Bronchial epithelial cell (primary cell): Measurements from ENCODE around the gene CLSTN1. TPM values are rescaled to one million over a fixed set of nuclear protein-coding genes. Genes with fewer than 3 reads are reported as not detected.

Source experiments
- DNase-seq: peaks from one replicate; pipeline ENCODE4 v3.0.0-alpha.2; 2010; ENCODE audit warnings: low read depth
- FAIRE-seq: peaks from 2 replicates; lab custom pipeline; 2011; peaks lifted over from hg19 to GRCh38; lab: Jason Lieb, UNC
- H3K27me3 ChIP-seq: 2 replicates; pipeline ENCODE4 v1.5.1; 2011; ENCODE audit warnings: low read length; ENCODE audit not compliant: control insufficient read depth, insufficient read depth
- H3K36me3 ChIP-seq: 2 replicates; pipeline ENCODE4 v1.5.1; 2011; ENCODE audit warnings: low read length; ENCODE audit not compliant: control insufficient read depth, insufficient read depth
- H3K4me3 ChIP-seq: 2 replicates; pipeline ENCODE4 v1.5.1; 2011; ENCODE audit warnings: mild to moderate bottlenecking, low read depth, low read length, control low read depth
- total RNA-seq: library from RNA; depleted of rRNA; stranded (reverse); fragments of >200 nt; gene quantifications from 2 replicates; pipeline ENCODE4 v1.2.1, GENCODE V29; 2014
- TF ChIP-seq, protein P1 (sequence below): IDR thresholded peaks from 2 replicates; pipeline ENCODE4 v1.5.1; 2011; ENCODE audit warnings: mild to moderate bottlenecking, moderate library complexity, low read length, control low read depth, inconsistent platforms; ENCODE audit not compliant: insufficient read depth, severe bottlenecking

Gene CLSTN1
- total RNA-seq, 1 donor from 2014 or later: 142 TPM

DNA sequence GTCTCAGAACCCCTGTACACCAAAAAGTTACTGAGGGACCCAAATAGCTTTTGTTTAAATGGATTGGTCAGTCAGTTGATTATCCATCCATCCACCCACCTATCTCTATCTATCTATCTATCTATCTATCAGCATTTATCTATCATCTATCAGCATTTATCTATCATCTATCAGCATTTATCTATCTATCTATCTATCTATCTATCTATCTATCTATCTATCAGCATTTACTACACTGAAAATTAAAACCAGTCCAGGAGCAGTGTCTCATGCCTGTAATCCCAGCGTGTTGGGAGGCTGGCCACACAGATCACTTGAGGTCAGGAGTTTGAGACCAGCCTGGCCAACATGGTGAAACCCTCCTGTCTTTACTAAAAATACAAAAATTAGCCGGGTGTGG is 47.1 kb downstream of the CLSTN1 start:
- H3K27me3 ChIP-seq: no peaks in the 10 kb centered on the region
- H3K4me3 ChIP-seq: no peak overlapping the region
- FAIRE-seq (no peak), DNase-seq (no peak)
- TF ChIP-seq, protein P1, sequence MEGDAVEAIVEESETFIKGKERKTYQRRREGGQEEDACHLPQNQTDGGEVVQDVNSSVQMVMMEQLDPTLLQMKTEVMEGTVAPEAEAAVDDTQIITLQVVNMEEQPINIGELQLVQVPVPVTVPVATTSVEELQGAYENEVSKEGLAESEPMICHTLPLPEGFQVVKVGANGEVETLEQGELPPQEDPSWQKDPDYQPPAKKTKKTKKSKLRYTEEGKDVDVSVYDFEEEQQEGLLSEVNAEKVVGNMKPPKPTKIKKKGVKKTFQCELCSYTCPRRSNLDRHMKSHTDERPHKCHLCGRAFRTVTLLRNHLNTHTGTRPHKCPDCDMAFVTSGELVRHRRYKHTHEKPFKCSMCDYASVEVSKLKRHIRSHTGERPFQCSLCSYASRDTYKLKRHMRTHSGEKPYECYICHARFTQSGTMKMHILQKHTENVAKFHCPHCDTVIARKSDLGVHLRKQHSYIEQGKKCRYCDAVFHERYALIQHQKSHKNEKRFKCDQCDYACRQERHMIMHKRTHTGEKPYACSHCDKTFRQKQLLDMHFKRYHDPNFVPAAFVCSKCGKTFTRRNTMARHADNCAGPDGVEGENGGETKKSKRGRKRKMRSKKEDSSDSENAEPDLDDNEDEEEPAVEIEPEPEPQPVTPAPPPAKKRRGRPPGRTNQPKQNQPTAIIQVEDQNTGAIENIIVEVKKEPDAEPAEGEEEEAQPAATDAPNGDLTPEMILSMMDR: no peak
- peaks cover 5% of the 10 kb centered on the region for H3K36me3 ChIP-seq

DNA sequence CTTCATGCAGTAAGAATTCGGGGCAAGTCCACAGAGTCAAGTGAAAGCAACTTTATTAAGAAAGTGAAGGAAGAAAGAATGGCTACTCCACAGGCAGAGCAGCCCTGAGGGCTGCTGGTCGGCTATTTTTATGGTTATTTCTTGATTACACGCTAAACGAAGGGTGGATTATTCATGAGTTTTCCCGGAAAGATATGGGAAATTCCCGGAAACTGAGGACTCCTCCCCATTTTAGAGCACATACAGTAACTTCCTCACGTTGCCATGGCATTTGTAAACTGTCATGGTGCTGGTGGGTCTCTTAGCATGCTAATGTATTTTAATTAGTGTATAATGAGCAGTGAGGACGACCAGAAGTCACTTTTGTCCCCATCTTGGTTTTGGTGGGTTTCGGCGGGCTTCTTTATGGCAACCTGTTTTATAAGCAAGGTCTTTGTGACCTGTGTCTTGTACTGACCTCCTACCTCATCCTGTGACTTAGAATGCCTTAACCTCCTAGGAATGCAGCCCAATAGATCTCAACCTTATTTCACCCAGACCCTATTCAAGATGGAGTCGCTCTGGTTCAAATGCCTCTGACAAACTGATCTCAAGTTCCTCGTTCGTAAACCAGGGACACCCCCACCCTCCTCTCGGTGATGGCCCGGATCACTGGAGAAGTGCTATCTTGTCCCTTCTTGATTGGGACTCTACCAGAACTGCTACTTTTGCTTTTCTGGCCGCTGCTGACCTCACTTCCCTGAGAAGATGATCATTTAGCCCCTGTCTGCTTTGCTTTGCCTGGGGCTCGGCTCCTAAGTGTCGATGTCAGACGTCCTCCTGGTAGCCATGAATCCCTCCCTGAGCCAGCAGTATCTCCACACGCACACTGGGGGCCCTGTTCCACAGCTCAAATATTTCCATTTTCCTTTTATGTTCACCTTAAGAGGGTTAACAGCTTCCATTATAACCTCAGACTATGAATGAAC is 48.8 kb downstream of the CLSTN1 start:
- no peaks in the 10 kb centered on the region for H3K27me3 ChIP-seq
- TF ChIP-seq, protein P1: no peak
- H3K36me3 ChIP-seq: peaks cover 5% of the 10 kb centered on the region
- no peak for FAIRE-seq
- no peak overlapping the region for H3K4me3 ChIP-seq
- no peak for DNase-seq

DNA sequence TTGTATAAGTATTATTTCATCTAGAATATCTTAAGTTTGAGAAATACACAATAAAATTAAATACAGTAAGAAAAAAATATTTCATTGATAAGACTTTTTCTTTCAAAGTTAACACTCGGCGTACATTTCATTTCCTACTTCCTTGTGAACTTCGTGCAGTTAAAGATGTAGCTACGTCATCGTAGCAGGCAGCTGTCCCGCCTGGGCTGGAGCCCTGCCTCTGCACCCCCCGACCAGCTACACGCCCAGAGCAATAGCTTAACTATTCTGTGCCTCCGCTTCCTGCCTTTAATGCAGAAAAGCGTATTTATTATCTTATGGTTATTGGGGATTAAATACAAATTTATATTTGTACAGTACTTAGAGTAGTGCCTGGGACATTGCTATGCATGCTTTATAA is 53.5 kb downstream of the CLSTN1 start:
- peaks cover 5% of the 10 kb centered on the region for H3K36me3 ChIP-seq
- TF ChIP-seq, protein P1: no peak
- FAIRE-seq (no peak), DNase-seq (peak; percentile 52)
- no peak overlapping the region for H3K4me3 ChIP-seq
- H3K27me3 ChIP-seq: no peaks in the 10 kb centered on the region

DNA sequence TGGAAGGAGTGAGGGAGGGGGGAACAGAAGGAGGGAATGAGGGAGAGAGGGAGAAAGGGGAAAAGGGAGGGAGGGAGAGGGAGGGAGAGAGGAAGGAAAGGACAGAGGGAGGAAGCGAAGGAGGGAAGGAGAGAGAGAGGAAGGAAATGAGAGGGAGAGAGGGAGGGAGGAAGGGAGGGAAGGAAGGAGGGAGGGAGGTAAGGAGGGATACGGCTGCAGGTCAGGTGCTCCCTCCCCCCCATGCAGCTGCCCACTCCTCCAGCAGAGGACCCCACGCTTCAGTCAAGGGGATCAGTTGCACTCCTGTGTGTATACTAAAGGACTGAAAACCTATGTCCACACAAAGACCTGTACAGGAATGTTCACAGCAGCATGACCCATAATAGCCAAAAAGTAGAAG is 54.8 kb downstream of the CLSTN1 start:
- H3K36me3 ChIP-seq: peaks cover 3% of the 10 kb centered on the region
- no peak for DNase-seq
- FAIRE-seq: no peak
- no peaks in the 10 kb centered on the region for H3K27me3 ChIP-seq
- H3K4me3 ChIP-seq: no peak overlapping the region
- TF ChIP-seq, protein P1: no peak

DNA sequence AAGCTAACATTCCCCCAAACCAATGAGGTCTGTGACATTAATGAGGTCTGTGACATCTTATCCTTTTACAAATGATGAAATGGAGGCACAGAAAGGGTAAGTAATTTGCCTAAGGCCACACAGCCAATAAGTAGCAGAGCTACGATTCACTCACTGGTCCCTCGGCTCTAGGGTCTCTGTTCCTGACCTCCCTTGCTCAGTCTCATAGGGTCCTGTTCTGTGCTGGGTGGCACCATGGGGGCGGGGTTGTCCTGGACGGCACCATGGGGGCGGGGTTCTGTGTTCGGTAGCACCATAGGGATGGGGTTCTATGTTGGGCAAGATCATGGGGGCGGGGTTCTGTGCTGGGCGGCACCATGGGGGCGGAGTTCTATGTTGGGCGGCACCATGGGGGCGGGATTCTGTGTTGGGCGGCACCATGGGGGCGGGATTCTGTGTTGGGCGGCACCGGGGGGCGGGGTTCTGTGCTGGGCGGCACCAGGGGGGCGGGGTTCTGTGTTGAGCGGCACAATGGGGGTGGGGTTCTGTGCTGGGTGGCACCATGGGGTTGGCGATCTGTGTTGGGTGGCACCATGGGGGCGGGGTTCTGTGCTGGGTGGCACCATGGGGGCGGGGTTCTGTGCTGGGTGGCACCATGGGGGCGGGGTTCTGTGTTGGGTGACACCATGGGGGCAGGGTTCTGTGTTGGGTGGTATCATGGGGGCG is 55.6 kb downstream of the CLSTN1 start:
- Histone ChIP-seq H3K36me3 (peaks cover 3% of the 10 kb centered on the region), H3K27me3 (no peaks in the 10 kb centered on the region), H3K4me3 (no peak overlapping the region)
- DNase-seq (no peak), FAIRE-seq (no peak)
- TF ChIP-seq, protein P1: no peak
